Transverse colon (tissue), 4 donors: Measurements from ENCODE around the gene IGLL5. TPM values are rescaled to one million over a fixed set of nuclear protein-coding genes. Genes with fewer than 3 reads are reported as not detected.

Source experiments
- DNase-seq: peaks from one replicate; pipeline ENCODE4 v3.0.0-alpha.2; 2019
- H3K27ac ChIP-seq, 4 donors: fragments of 200-600 bp; sonication (generic); 2 replicates each; pipeline ENCODE4 v1.5.1; 2016 to 2018; ENCODE audit warnings: inconsistent platforms in 4 of 4
- H3K27me3 ChIP-seq: fragments of 200-600 bp; sonication (generic); 2 replicates; pipeline ENCODE4 v1.5.1; 2017; ENCODE audit warnings: inconsistent platforms
- H3K36me3 ChIP-seq, 4 donors: fragments of 200-600 bp; sonication (generic); 2 replicates each; pipeline ENCODE4 v1.5.1; 2017 to 2019; ENCODE audit warnings: inconsistent platforms in 4 of 4
- H3K4me1 ChIP-seq, 4 donors: fragments of 200-600 bp; sonication (generic); 2 replicates each; pipeline ENCODE4 v1.5.1; 2017 to 2020; ENCODE audit warnings: inconsistent platforms in 4 of 4
- H3K4me3 ChIP-seq, 4 donors: fragments of 200-600 bp; sonication (generic); 1 replicate in 1 of 4; 2 replicates in 3 of 4; pipeline versions ENCODE4 v1.5.1 to v1.6.1; 2017 to 2019; ENCODE audit warnings: inconsistent platforms in 4 of 4
- H3K9me3 ChIP-seq, 2 donors: fragments of 200-600 bp; sonication (generic); 2 replicates each; pipeline ENCODE4 v1.5.1; 2017 to 2019; ENCODE audit warnings: inconsistent platforms in 2 of 2
- CTCF ChIP-seq, 5 experiments: fragments of 200-600 bp in 3 of 5; fragments of 450-650 bp in 2 of 5; sonication (generic) in 3 of 5; IDR thresholded peaks; 1 replicate in 2 of 5; 2 replicates in 3 of 5; pipeline ENCODE4 v1.5.1; 2016 to 2017; ENCODE audit warnings: antibody characterized with exemption in 5 of 5, inconsistent platforms in 3 of 5, mild to moderate bottlenecking in 2 of 5, moderate library complexity in 1 of 5
- EP300 ChIP-seq: sonication (generic); formaldehyde crosslinking; IDR thresholded peaks from one replicate; pipeline ENCODE4 v1.6.1; 2017; ENCODE audit warnings: antibody characterized with exemption, low read depth
- POLR2A ChIP-seq: fragments of 450-650 bp; IDR thresholded peaks from one replicate; pipeline ENCODE4 v1.6.1; 2016; ENCODE audit warnings: antibody characterized with exemption, mild to moderate bottlenecking, moderate library complexity
- POLR2AphosphoS5 ChIP-seq, 3 donors: sonication (generic); formaldehyde crosslinking; IDR thresholded peaks; one replicate each; pipeline ENCODE4 v1.6.1; 2016; ENCODE audit warnings: antibody characterized with exemption in 3 of 3
- WGBS, 2 donors: methylation state at CpG; one replicate each; pipeline ENCODE4 v1.1.5; 2018; ENCODE audit warnings: low coverage in 1 of 2; 5-methylcytosine and 5-hydroxymethylcytosine counted together
- in situ Hi-C, 4 donors: fragments of 200-750 bp; cut with MboI; loops; one replicate each; pipeline versions ENCODE4 v1.15.0 to v1.15.1; 2017; ENCODE audit warnings: low sequenced_read_pairs in 3 of 4, low pct_ligation_motif_present in 1 of 4, low pct_unique_long_range_greater_than_20kb in 1 of 4
- intact Hi-C: fragments of 100-400 bp; cut with DNase I; formaldehyde crosslinking; loops from one replicate; pipeline ENCODE4 v1.15.1; 2023; ENCODE audit warnings: low total_unique reads
- total RNA-seq, 4 donors: library from RNA; depleted of rRNA; stranded (reverse); fragments of >200 nt; gene quantifications; one replicate each; pipeline ENCODE4 v1.1.0, GENCODE V29; 2016

Gene IGLL5
- total RNA-seq, 4 donors from 2014 or later = 14.9 to 104 (median 33.8) TPM; not detected in 1

GRCh38 chr22:22927196-22927887 lies 39.7 kb downstream of the IGLL5 start:
- WGBS, 2 donors = 83% methylated on average over 20 of the region's 21 CpGs; no CpG with 5 or more reads in 1 of the 2 donors
- DNase-seq = no peak
- peak overlapping the region in 1 of 4 donors; percentile 74 for H3K27ac ChIP-seq
- TF ChIP-seq POLR2A = no peak
- TF ChIP-seq EP300 = no peak
- TF ChIP-seq POLR2AphosphoS5 (IDR thresholded peaks at IDR 0.05) = no peak
- TF ChIP-seq CTCF (IDR thresholded peaks at IDR 0.05) = no peak
- H3K9me3 ChIP-seq = no peaks in the 10 kb centered on the region
- peaks cover 0 to 4% (median 0%) of the 10 kb centered on the region in 4 donors for H3K4me1 ChIP-seq
- H3K27me3 ChIP-seq = no peaks in the 10 kb centered on the region
- in situ Hi-C loops = no loop called here
- intact Hi-C loops = no loop called here
- no peaks in the 10 kb centered on the region for H3K36me3 ChIP-seq
- H3K4me3 ChIP-seq = no peak overlapping the region

DNA sequence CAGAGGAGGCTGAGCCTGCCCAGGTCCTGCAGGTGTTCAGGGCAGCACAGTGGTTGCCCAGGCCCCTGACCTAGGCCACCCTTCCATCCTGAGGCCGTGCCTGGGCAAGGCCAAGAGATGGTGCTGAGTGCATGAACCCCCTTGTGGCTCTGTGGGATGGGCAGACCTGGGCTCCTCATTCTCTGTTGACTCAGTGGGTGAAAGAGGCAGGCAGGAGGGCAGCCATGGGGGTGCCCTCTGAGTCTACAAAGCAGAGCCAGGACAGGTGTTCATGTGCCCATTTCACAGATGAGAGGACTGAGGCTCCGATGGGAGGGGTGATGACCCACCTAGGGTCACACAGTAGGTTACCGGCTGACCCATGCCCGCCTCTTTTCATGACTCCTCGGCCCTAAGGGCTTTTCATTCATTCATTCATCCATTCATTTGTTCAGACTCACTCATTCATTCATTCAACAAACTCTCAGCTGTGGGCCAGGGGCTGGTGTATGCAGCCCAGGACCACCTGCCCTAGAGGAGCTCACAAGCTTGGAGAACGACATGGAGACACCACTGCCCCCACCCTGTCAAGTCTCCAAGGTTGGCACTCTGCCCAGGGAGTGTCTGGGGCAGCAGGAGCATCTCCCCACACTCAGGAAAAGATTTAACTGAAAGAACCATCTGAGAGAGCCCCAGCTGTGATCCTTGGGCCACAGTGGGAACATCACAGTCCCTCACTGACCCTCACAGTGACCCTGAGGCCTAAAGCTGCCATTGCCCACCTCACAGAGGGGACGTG lies 40.5 kb downstream of the IGLL5 start:
- Histone ChIP-seq H3K27ac (peak overlapping the region in 2 of 4 donors; percentile 36 to 74), H3K4me1 (peaks cover 0 to 4% (median 0%) of the 10 kb centered on the region in 4 donors)
- TF ChIP-seq POLR2A = no peak
- no peak for TF ChIP-seq CTCF (IDR thresholded peaks at IDR 0.05)
- TF ChIP-seq EP300 = no peak
- TF ChIP-seq POLR2AphosphoS5 (IDR thresholded peaks at IDR 0.05) = no peak

DNA sequence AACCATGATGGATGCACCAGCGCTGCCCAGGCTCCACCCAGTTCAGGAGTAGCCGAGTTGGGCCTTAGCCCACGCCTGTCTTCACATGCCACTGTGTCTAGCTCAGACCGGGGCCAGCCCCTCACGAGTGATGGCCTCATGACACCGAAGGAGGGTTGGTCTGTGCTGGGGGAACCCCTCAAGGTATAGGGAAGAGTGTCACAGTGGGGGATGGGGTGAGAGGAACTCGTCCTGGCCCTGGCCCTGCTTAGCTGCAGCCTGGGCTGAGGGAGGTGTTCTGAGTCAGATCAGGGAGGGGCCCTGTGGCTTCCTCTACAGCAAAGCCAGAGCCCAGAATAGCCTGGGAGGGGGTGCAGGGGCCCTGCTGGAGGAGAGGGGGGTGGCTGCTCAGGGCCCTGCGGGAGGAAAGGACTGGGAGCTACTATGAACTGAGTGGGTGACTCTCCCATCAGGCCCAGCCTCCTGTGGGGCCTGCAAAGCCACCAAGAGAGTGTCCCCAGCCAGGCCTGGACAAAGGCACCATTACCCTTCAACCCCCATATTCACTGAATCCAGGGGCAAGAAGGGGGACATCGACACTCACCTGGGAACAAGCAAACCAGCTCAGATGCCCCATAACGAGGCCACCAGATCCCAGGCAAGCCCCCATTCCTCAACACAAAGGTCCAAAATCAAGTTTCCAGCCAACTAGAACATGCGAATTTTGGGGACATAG lies 41.2 kb downstream of the IGLL5 start:
- in situ Hi-C loops (no loop called here), intact Hi-C loops (no loop called here)
- TF ChIP-seq POLR2A (no peak), POLR2AphosphoS5 (IDR thresholded peaks at IDR 0.05) (no peak), EP300 (no peak), CTCF (IDR thresholded peaks at IDR 0.05) (no peak)
- Histone ChIP-seq H3K36me3 (no peaks in the 10 kb centered on the region), H3K4me3 (no peak overlapping the region), H3K9me3 (no peaks in the 10 kb centered on the region), H3K4me1 (peaks cover 0 to 4% (median 0%) of the 10 kb centered on the region in 4 donors), H3K27ac (peak overlapping the region in 2 of 4 donors; percentile 41 to 77), H3K27me3 (no peaks in the 10 kb centered on the region)
- peak; percentile 78 for DNase-seq
- WGBS, 2 donors = 61% methylated on average over 11 of the region's 11 CpGs; no CpG with 5 or more reads in 1 of the 2 donors

More for the DNA sequence above, 40.5 kb downstream of the IGLL5 start:
- WGBS, 2 donors = 75% methylated on average over 7 of the region's 7 CpGs; no CpG with 5 or more reads in 1 of the 2 donors
- in situ Hi-C loops = no loop called here
- Histone ChIP-seq H3K36me3 (no peaks in the 10 kb centered on the region), H3K9me3 (no peaks in the 10 kb centered on the region), H3K27me3 (no peaks in the 10 kb centered on the region), H3K4me3 (no peak overlapping the region)
- DNase-seq = no peak
- intact Hi-C loops = no loop called here
